GM18505 (cell line): Measurements from ENCODE around the gene PCBP3.

Experiments used
- ATAC-seq: cut with Tn5 transposase; IDR thresholded peaks from one replicate; pipeline ENCODE4 v1.9.1; 2021; ENCODE audit not compliant: unreplicated experiment
- POLR2A ChIP-seq: IDR thresholded peaks from 4 replicates; pipeline ENCODE4 v1.6.1; 2011; ENCODE audit warnings: borderline replicate concordance; ENCODE audit not compliant: insufficient read depth, insufficient read length; ENCODE audit errors: extremely low read depth

PCBP3 gene

GRCh38 chr21:45898781-45899180 lies 255.3 kb downstream of the PCBP3 start:
- ATAC-seq = no peak
- no peak for TF ChIP-seq POLR2A

DNA sequence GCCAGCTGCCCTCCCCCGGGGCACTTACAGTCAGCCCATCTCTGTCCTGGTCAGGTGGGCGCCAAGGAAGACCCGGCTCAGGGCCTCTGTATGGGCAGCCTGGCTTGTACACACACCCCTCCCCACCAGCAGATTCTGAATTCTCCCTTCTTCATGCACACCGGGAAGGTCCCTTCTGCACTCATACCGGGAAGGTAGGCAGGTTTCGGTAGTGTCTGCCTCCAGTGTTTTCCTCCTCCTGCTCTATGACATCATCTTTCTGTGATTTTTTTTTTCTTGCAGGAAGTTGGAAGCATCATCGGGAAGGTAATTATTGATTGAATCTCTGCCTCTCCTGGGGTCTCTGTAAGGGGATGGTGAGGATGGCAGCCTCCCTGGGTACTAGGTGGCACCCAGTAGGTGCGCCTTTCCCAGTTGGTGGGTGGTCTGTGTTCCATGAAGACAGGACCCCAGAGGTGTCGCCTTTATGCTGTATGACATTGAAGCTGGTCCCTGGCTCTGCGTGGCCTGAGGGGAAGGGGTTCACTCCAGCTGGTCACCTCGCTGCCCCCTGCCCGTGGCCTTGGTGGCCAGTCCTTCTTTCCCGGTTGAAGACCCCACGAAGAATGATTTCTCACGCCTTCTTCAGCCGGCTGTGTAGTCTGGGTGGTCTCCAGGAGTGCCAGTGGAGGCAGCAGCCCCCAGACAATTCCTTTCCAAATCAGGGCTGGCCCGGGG lies 255.9 kb downstream of the PCBP3 start:
- no peak for TF ChIP-seq POLR2A
- ATAC-seq = no peak

DNA sequence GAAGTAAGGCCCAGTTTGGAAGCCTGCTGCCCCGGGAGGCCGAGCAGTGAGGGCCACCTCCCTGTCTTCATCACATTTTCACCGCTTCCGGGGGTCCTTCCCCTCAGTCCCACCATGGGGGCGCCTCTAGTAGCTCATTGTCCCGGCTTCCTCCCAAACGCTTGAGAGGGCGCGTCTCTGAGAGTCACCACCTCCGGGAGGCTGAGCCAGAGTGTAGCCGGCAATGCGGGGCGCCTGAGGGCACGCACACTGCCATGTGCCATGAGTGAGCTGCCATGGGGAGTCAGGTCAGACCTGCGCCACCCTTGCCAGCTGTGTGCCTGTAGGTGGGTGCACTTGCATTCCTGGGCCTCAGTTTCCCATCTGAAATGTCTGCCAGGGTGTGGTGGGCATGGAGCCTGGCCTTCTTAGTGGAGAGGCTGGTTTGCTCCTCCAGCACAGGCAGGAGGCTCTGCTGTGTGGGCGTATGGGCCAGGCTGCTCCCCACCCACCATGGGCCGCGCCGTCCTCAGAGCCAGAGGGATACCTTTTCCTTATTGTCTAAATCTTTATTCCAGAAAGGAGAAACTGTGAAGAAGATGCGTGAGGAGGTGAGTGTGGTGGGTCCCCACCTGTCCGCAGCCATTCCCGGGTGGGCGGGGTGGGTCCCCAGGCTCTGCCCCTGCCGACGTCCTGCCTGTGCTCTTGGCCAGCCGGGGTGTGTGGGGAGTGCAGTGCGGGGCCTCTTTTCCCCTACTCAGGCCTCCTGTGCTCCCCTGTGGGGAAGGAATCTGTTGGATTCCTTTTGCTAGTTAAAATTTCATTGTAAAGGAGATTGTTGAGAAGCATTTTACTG lies 256.7 kb downstream of the PCBP3 start:
- no peak for ATAC-seq
- TF ChIP-seq POLR2A = no peak

DNA sequence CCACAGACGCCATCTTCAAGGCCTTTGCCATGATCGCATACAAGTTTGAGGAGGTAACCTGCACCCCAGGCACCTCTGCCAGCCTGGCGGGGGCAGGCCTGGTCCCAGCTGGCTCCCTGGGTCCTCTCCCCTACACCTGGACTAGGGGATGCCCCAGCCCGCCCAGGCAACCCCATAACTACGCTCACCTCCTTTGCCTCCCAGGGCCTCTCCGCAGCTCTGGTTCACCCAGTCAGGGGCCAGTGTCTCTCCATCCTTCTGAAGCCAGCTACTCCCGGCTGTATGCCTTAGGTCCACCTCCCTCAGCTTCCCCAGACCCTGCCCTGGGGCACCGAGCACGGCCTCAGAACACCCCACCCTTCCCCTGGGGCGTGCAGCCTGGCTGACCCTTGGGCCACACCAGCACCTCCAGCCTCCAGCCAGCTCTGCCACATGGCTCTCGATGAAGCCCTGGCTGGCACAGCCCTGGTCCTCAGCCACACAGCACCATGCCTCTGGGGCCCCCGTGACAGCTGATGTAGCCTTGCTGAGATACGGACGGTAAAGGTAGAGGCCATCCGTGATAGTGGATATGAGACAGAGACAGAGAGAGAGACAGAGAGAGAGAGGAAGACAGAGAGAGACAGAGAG lies 257.7 kb downstream of the PCBP3 start:
- no peak for ATAC-seq
- no peak for TF ChIP-seq POLR2A

- ATAC-seq = no peak
- no peak for TF ChIP-seq POLR2A
Observed at GRCh38 chr21:45902292-45902995, 258.9 kb downstream of the PCBP3 start.

GRCh38 chr21:45905196-45905595 lies 261.7 kb downstream of the PCBP3 start:
- TF ChIP-seq POLR2A = no peak
- no peak for ATAC-seq

- TF ChIP-seq POLR2A = no peak
- no peak for ATAC-seq
Observed at GRCh38 chr21:45906196-45906805, 262.8 kb downstream of the PCBP3 start.

GRCh38 chr21:45906859-45907258 lies 263.3 kb downstream of the PCBP3 start:
- TF ChIP-seq POLR2A = no peak
- no peak for ATAC-seq

- ATAC-seq = no peak
- no peak for TF ChIP-seq POLR2A
Observed at GRCh38 chr21:45908536-45909237, 265.2 kb downstream of the PCBP3 start.

DNA sequence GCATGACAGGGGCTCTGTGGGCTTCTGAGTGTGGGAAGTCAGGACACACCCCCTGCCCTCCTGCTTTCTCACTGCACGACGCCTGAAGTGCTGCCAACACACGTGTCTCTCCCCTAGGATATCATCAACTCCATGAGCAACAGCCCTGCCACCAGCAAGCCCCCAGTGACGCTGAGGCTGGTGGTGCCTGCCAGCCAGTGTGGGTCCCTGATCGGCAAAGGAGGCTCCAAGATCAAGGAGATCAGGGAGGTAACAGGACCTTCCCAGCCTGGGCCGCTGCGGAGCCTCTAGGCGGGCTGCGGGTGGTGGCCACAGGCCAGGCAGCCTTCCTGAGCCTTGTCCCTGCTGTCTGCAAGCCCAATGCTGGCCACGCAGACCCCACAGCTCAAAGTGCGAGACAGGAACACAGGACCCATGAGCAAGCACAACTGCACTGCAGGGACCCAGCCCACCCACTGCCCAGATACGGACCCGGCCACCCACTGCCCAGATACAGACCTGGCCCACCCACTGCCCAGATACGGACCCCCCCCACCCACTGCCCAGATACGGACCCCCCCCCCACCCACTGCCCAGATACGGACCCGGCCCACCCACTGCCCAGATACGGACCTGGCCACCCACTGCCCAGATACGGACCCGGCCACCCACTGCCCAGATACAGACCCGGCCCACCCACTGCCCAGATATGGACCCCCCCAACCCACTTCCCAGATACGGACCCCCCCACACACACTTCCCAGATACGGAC lies 265.9 kb downstream of the PCBP3 start:
- no peak for ATAC-seq
- TF ChIP-seq POLR2A = no peak

- no peak for TF ChIP-seq POLR2A
- ATAC-seq = no peak
Observed at GRCh38 chr21:45910155-45910547, 266.6 kb downstream of the PCBP3 start.
